Epithelial cell of proximal tubule (primary cell): Measurements from ENCODE around the gene C12orf75. TPM values are rescaled to one million over a fixed set of nuclear protein-coding genes. Genes with fewer than 3 reads are reported as not detected.

Experiments
- DNase-seq: peaks from one replicate; pipeline ENCODE4 v3.0.0-alpha.2; 2011; ENCODE audit warnings: low read depth
- H3K4me3 ChIP-seq: 2 replicates; pipeline ENCODE4 v1.5.1; 2011; ENCODE audit warnings: low read depth, mild to moderate bottlenecking, low read length
- total RNA-seq: library from RNA; depleted of rRNA; stranded (reverse); fragments of >200 nt; gene quantifications from 2 replicates; pipeline ENCODE4 v1.2.3, GENCODE V29; 2015
- TF ChIP-seq, protein P1 (sequence below): conservative IDR thresholded peaks from 2 replicates; pipeline ENCODE4 v1.5.1; 2012; ENCODE audit warnings: low read depth, mild to moderate bottlenecking, low read length

The C12orf75 gene
- total RNA-seq, 1 donor from 2014 or later: 726 TPM

DNA sequence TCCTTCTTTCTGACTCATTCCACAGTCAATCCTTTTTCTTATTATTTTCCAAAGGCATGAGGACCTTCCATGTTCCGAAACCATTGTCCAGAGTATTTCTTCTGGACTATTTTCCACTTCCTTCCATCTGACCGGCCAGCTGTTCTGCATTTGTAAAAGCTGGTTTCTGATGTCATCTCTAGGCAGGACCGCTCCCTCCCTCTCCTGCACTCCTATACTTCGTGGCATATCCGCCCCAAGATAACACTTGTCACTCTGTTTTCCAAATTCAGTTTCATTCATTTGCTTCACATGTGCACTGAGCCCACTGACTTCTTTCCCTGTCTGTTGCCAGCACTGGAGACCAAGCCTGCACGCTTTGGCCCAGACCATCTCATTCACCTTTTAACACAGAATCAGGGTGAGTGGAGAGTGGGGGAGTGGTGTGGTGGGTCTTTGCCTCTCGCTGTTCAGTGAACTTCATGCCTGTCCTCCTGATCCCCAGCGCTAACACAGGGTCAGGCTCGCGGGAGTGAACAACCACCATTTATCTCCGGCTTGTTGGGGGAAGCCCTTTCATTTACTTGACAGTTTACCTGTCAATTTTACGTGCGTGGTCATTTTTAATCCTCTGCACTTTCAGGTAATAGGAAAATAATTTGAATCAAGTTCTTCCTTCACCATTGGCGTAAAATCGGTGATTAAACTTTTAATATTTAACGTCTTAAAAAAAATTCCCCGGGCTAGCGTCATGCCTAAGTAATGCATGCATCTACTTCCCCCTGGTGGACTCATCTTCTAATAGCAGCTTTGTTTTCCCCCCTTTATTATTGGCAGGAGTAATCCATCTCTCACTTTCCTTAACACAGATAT lies 52.5 kb downstream of the C12orf75 start:
- TF ChIP-seq, protein P1, sequence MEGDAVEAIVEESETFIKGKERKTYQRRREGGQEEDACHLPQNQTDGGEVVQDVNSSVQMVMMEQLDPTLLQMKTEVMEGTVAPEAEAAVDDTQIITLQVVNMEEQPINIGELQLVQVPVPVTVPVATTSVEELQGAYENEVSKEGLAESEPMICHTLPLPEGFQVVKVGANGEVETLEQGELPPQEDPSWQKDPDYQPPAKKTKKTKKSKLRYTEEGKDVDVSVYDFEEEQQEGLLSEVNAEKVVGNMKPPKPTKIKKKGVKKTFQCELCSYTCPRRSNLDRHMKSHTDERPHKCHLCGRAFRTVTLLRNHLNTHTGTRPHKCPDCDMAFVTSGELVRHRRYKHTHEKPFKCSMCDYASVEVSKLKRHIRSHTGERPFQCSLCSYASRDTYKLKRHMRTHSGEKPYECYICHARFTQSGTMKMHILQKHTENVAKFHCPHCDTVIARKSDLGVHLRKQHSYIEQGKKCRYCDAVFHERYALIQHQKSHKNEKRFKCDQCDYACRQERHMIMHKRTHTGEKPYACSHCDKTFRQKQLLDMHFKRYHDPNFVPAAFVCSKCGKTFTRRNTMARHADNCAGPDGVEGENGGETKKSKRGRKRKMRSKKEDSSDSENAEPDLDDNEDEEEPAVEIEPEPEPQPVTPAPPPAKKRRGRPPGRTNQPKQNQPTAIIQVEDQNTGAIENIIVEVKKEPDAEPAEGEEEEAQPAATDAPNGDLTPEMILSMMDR: peak; percentile 80
- DNase-seq: peak; percentile 25
- H3K4me3 ChIP-seq: peak overlapping the region; percentile 18

DNA sequence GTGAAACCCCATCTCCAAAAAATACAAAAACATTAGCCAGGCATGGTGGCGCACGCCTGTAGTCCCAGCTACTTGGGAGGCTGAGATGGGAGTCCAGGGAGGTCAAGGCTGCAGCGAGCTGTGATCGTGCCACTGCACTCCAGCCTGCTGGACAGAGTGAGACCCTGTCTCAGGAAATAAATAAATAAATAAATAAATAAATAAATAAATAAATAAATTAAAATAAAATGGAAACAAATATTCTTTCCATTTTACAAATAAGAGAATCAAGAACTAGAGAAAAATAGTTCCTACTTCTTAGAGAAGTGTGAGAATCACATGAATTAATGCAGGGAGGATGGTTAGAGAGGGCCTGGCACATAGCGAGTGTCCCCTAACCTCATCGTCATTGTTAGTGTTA lies 53.7 kb downstream of the C12orf75 start:
- no peak for DNase-seq
- H3K4me3 ChIP-seq: no peak overlapping the region
- TF ChIP-seq, protein P1: no peak

DNA sequence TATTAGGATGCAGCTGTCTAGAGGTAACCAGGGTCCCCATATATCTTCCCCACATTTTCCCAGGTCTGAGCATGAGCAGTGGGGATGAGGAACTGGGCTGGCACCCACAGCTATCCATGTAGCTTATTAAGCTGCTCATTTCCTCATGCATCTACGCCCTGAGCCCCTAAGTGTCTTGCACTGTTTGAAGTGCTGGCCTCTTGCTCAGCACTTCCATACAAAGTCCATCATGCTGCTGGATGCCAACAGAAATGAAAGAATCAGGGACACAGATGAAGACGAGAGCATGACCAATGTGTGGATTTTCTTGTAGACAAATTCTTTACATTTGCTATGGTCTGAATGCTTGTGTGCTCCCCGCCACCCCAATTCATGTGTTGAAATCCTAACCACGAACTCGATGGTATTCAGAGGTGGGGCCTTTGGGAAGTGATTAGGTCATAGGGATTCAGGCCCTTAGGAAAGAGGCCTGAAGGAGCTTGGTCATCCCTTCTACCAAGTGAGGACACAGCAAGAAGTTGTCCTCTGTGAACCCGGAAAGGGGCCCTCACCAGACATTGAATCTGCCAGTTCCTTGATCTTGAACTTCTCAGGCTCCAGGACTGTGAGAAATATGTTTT lies 54.5 kb downstream of the C12orf75 start:
- no peak overlapping the region for H3K4me3 ChIP-seq
- no peak for DNase-seq
- TF ChIP-seq, protein P1: no peak

DNA sequence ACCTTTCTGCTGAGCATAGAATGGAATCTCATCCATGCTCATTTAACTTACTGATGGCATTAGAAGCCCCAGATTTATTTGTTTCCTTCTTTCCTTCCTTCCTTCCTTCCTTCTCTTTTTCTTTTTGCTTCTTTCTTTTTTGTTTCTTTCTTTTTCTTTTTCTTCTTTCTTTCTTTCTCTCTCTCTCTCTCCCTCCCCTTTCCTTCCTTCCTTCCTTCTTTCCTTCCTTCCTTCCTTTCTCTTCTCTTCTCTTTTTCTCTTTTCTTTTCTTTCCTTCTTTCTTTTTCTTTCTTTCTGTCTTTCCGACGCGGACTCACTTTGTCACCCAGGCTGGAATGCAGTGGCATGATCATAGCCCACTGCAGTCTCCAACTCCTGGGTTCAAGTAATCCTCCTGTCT lies 55.9 kb downstream of the C12orf75 start:
- no peak for DNase-seq
- no peak overlapping the region for H3K4me3 ChIP-seq
- TF ChIP-seq, protein P1: no peak

DNA sequence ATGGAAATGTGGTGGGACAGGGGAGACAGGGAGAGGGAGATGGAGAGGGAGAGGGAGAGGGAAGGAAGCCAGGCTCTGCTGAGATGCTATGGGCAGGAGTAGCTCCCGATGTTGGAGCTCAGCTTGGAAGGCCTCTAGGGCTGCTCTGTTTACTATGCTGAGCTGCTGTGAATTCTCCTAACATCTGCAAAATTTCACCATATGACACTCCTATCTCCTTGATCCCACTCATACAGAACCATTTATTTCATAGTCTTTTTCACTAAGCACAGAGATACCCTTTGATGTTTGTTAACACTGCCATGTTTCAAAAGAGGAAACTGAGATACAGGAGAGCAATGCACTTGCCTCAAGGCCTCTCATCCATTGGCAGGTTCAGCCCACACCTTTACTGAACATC lies 60.7 kb downstream of the C12orf75 start:
- TF ChIP-seq, protein P1: no peak
- DNase-seq: no peak
- no peak overlapping the region for H3K4me3 ChIP-seq

DNA sequence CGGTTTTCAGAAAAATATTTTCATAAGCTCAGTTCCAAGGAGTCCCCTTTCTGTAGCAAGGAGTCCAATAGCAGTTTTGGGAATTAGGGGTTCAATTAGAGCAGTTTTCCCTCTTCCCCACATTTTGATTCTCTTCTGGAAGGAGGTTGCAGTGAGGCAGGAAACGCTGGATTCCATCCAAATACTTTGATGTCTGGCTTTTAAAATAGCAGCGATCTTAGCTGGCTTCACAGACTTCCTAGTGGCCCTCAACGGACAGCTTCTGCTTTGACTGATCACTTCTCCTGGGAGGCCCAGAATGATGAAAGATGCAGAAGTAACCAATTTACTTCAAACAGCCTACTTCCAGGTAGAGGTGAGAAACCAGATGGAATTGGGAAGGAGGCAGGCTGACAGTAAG lies 63.1 kb downstream of the C12orf75 start:
- TF ChIP-seq, protein P1: no peak
- H3K4me3 ChIP-seq: no peak overlapping the region
- DNase-seq: no peak
